Astrocyte (in vitro differentiated cells and primary cell): ENCODE data around the gene PNPLA7.

Experiments used
- CTCF ChIP-seq: IDR thresholded peaks from 2 replicates; pipeline ENCODE4 v1.5.1; 2011; ENCODE audit warnings: low read depth, mild to moderate bottlenecking, inconsistent platforms, low read length, moderate library complexity; ENCODE audit not compliant: insufficient read depth
- EZH2 ChIP-seq: IDR thresholded peaks from 2 replicates; pipeline ENCODE4 v1.6.1; 2012; ENCODE audit warnings: mild to moderate bottlenecking, low read length, inconsistent platforms; ENCODE audit not compliant: insufficient read depth

GRCh38 chr9:137416563-137417151 lies 133.5 kb downstream of the PNPLA7 start:
- TF ChIP-seq CTCF (no peak), EZH2 (no peak)
